HEK293T (cell line): Measurements from ENCODE around the gene BCL2L1.
"Not testable (repeated sequence)": the region's sequence is repeated elsewhere in the genome, so short reads cannot be mapped to it uniquely, and the experiment has no call there.

Experiments
- CTCF ChIA-PET: fragments of 350-600 bp; formaldehyde crosslinking; extraction: SDS; loops from one replicate; lab custom pipeline; 2021; ENCODE audit warnings: antibody characterized with exemption, inconsistent platforms; lab: Yijun Ruan, JAX
- POLR2A ChIA-PET: fragments of 350-600 bp; formaldehyde crosslinking; extraction: SDS; loops from one replicate; lab custom pipeline; 2020; ENCODE audit warnings: antibody characterized with exemption, inconsistent platforms; lab: Yijun Ruan, JAX
- DNase-seq: peaks from one replicate; pipeline ENCODE4 v3.0.0; 2012; ENCODE audit warnings: mixed read lengths; ENCODE audit errors: extremely low spot score
- ARNT ChIP-seq: fragments of 450-650 bp; IDR thresholded peaks from 2 replicates; pipeline ENCODE4 v1.6.1; 2017; ENCODE audit warnings: mild to moderate bottlenecking
- BHLHE40 ChIP-seq: fragments of 450-650 bp; IDR thresholded peaks from 2 replicates; pipeline ENCODE4 v1.6.1; 2016; ENCODE audit warnings: mild to moderate bottlenecking, moderate library complexity, borderline replicate concordance
- CTBP1 ChIP-seq: fragments of 450-650 bp; IDR thresholded peaks from 2 replicates; pipeline ENCODE4 v1.6.1; 2016; ENCODE audit warnings: borderline replicate concordance
- ELF4 ChIP-seq: fragments of 450-650 bp; IDR thresholded peaks from 2 replicates; pipeline ENCODE4 v1.6.1; 2017; ENCODE audit warnings: antibody characterized with exemption
- FOXA1 ChIP-seq: fragments of 450-650 bp; IDR thresholded peaks from 2 replicates; pipeline ENCODE4 v1.6.1; 2016; ENCODE audit warnings: mild to moderate bottlenecking
- FOXK2 ChIP-seq: fragments of 450-650 bp; IDR thresholded peaks from 2 replicates; pipeline ENCODE4 v1.6.1; 2016; ENCODE audit warnings: mild to moderate bottlenecking
- FOXM1 ChIP-seq: fragments of 450-650 bp; IDR thresholded peaks from 2 replicates; pipeline ENCODE4 v1.6.1; 2017; ENCODE audit warnings: mild to moderate bottlenecking, borderline replicate concordance
- HDGF ChIP-seq: fragments of 450-650 bp; IDR thresholded peaks from 2 replicates; pipeline ENCODE4 v1.6.1; 2017; ENCODE audit warnings: antibody characterized with exemption, borderline replicate concordance
- L3MBTL2 ChIP-seq: fragments of 450-650 bp; conservative IDR thresholded peaks from 2 replicates; pipeline ENCODE4 v1.6.1; 2016; ENCODE audit warnings: mild to moderate bottlenecking
- LEF1 ChIP-seq: fragments of 450-650 bp; IDR thresholded peaks from 2 replicates; pipeline ENCODE4 v1.6.1; 2017; ENCODE audit warnings: mild to moderate bottlenecking, borderline replicate concordance
- NFRKB ChIP-seq: fragments of 450-650 bp; IDR thresholded peaks from 2 replicates; pipeline ENCODE4 v1.6.1; 2016; ENCODE audit warnings: mild to moderate bottlenecking, moderate library complexity
- PKNOX1 ChIP-seq: fragments of 450-650 bp; IDR thresholded peaks from 2 replicates; pipeline ENCODE4 v1.6.1; 2016
- SP1 ChIP-seq: fragments of 450-650 bp; IDR thresholded peaks from 2 replicates; pipeline ENCODE4 v1.6.1; 2017
- SUZ12 ChIP-seq: fragments of 450-650 bp; IDR thresholded peaks from 2 replicates; pipeline ENCODE4 v1.6.1; 2016; ENCODE audit warnings: mild to moderate bottlenecking
- TARDBP ChIP-seq: fragments of 450-650 bp; IDR thresholded peaks from 2 replicates; pipeline ENCODE4 v1.6.1; 2016
- ZNF384 ChIP-seq: fragments of 450-650 bp; IDR thresholded peaks from 2 replicates; pipeline ENCODE4 v1.6.1; 2016

BCL2L1 gene

GRCh38 chr20:31747640-31748039, 25.0 kb upstream of the BCL2L1 start:
- no peak for DNase-seq
- CTCF ChIA-PET = no interaction called here
- POLR2A ChIA-PET = interaction anchor here (1.0 kb wide), 1 partner anchor 9 kb away, joined by 4 read pairs; the partner anchor contains the start of gene TPX2
- TF ChIP-seq FOXK2 = no peak
- peak; percentile 32; the same call in 1 of the 2 replicates for TF ChIP-seq ZNF384

- DNase-seq, CTCF ChIA-PET: not testable (repeated sequence)
- POLR2A ChIA-PET = interaction anchor here (1.0 kb wide), 1 partner anchor 8 kb away, joined by 4 read pairs; the partner anchor contains the start of gene TPX2
Measured at GRCh38 chr20:31747028-31747427, 24.4 kb upstream of the BCL2L1 start.

DNA sequence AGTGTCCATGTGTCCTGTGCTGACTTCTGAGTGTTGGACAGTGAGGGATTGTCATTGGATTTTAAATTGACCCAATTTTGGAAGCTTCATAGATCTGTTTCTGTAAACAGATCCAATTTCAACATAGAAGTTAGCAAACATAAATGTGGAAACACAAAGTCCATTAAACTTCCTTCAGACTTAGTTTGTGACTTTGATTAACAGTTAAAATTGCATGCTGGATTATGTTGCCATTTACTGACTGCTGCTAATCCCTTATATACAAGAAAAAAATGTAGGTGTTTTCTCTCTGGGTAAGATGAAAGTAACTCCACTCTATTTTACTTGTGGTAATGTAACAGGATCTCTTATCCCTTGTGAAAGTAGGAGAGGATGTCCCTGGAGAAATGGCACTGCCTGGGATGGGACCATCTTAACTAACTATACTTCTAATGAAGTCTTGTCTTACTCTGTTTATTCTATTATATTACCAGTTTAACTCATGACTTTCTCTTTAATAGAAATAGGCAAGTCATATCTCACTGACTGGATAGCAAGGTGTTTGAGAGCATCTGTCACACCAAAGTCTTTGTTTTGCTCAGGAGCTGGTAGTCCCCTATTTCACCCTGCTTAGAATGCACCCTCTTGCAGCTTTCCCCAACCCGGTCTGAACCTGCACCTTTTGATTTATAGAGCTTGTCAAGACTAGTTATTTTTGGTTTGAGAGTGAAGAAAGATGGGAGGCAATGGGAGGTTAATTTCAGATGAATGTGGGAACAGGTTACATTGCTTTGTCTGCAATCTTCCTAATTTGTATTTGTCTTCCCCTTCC, 23.6 kb upstream of the BCL2L1 start:
- TF ChIP-seq L3MBTL2 (no peak), ELF4 (no peak), SP1 (no peak), PKNOX1 (peak; percentile 9; the same call in 1 of the 2 replicates), ZNF384 (no peak), BHLHE40 (no peak)
- no peak for DNase-seq
- POLR2A ChIA-PET = no interaction called here
- CTCF ChIA-PET = no interaction called here

GRCh38 chr20:31740656-31741323, 18.1 kb upstream of the BCL2L1 start:
- no peak for TF ChIP-seq LEF1
- ChIA-PET CTCF (interaction anchor here (1.1 kb wide), 1 partner anchor 17 kb away, joined by 6 read pairs; no protein-coding TSS in a partner anchor), POLR2A (interaction anchor here (1.2 to 1.9 kb wide), 2 partner anchors 8 to 17 kb away, joined by 4 to 10 read pairs; no protein-coding TSS in a partner anchor)
- no peak for DNase-seq

DNA sequence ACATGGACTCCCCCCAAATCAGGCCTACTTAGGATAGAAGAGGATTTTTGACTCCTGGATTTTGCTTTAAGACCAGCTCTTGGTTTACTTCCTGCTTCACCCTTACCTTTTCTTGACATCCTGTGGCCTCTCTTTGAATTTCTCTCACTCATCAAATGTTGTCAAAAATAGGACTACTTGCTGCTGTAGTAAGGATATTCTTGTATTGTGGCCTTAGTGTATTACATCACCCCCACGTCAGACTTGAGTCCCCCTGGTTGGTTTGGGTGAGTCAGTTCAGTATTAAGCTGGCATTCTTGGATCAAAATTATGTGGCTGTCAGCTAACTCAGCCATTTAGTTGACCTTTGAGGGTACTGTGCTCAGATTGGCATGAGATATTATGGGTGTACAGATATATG, 17.5 kb upstream of the BCL2L1 start:
- no peak for DNase-seq
- TF ChIP-seq ZNF384 (no peak), BHLHE40 (no peak), HDGF (no peak), L3MBTL2 (no peak), CTBP1 (no peak), FOXK2 (no peak), TARDBP (no peak), NFRKB (no peak)
- CTCF ChIA-PET = interaction anchor here (0.7 to 1.1 kb wide), 2 partner anchors 17 to 136 kb away, joined by 3 to 6 read pairs; no protein-coding TSS in a partner anchor
- POLR2A ChIA-PET = interaction anchor here (1.2 to 2.6 kb wide), 4 partner anchors 9 to 135 kb away, joined by 4 to 10 read pairs (median 7); partner anchors contain the start of gene ID1

- no peak for TF ChIP-seq BHLHE40
- TF ChIP-seq HDGF = no peak
- TF ChIP-seq FOXM1 = no peak
- TF ChIP-seq SP1 = no peak
- no peak for TF ChIP-seq CTBP1
- CTCF ChIA-PET = interaction anchor here (0.5 to 1.1 kb wide), 4 partner anchors 16 to 135 kb away, joined by 3 to 6 read pairs (median 4); no protein-coding TSS in a partner anchor
- POLR2A ChIA-PET = interaction anchor here (0.6 to 2.6 kb wide), 15 partner anchors 8 to 166 kb away, joined by 3 to 16 read pairs (median 4); partner anchors contain the start of genes BCL2L1 and ID1
- DNase-seq = no peak
Measured at GRCh38 chr20:31739550-31739977, 16.9 kb upstream of the BCL2L1 start.

GRCh38 chr20:31738729-31739549, 16.3 kb upstream of the BCL2L1 start, which contains the start of gene TPX2:
TSS of gene TPX2 (plus strand) at chr20:31739290. CDS start at chr20:31757477, 18,187 bp downstream.
- peak; percentile 98 for DNase-seq
- CTCF ChIA-PET = interaction anchor here (0.5 to 1.0 kb wide), 3 partner anchors 13 to 103 kb away, joined by 3 to 5 read pairs (median 3); no protein-coding TSS in a partner anchor
- POLR2A ChIA-PET = interaction anchor here (0.6 to 2.6 kb wide), 15 partner anchors 9 to 166 kb away, joined by 3 to 16 read pairs (median 4); partner anchors contain the start of genes BCL2L1 and ID1
- TF ChIP-seq SP1 (no peak), FOXA1 (no peak), LEF1 (no peak), PKNOX1 (no peak), TARDBP (no peak), ARNT (no peak), L3MBTL2 (peak; percentile 56), ZNF384 (no peak), FOXK2 (no peak), HDGF (no peak), ELF4 (peak; percentile 86), FOXM1 (peak; percentile 98), CTBP1 (no peak), NFRKB (no peak), SUZ12 (no peak), BHLHE40 (no peak)
